NCI-H446 treated with DMSO at 0.1 percent for 48 hours (cell line): ENCODE results near the gene SLC40A1.

Source experiments
- DNase-seq: peaks from one replicate; lab custom pipeline; 2025; lab: John Stamatoyannopoulos, UW

SLC40A1 gene

GRCh38 chr2:189601043-189601442, 20.5 kb upstream of the SLC40A1 start:
- DNase-seq = no peak

- no peak for DNase-seq
These were observed 18.7 kb upstream of the SLC40A1 start for GRCh38 chr2:189599245-189599644.

GRCh38 chr2:189595417-189595816, 14.8 kb upstream of the SLC40A1 start:
- no peak for DNase-seq

GRCh38 chr2:189594305-189594704, 13.7 kb upstream of the SLC40A1 start:
- no peak for DNase-seq

GRCh38 chr2:189593115-189593514, 12.5 kb upstream of the SLC40A1 start:
- no peak for DNase-seq

- DNase-seq = no peak
These were observed 11.9 kb upstream of the SLC40A1 start for GRCh38 chr2:189592353-189592984.

- no peak for DNase-seq
These were observed 7.2 kb upstream of the SLC40A1 start for GRCh38 chr2:189587780-189588179.

- no peak for DNase-seq
These were observed 4.7 kb upstream of the SLC40A1 start for GRCh38 chr2:189585226-189585756.

GRCh38 chr2:189584686-189585085, 4.1 kb upstream of the SLC40A1 start:
- no peak for DNase-seq

GRCh38 chr2:189583227-189584198, 2.9 kb upstream of the SLC40A1 start:
- DNase-seq = no peak

- no peak for DNase-seq
These were observed 2.2 kb upstream of the SLC40A1 start for GRCh38 chr2:189582809-189583192.

- no peak for DNase-seq
These were observed 1.7 kb upstream of the SLC40A1 start for GRCh38 chr2:189582140-189582808.

GRCh38 chr2:189581354-189582139, 961 bp upstream of the SLC40A1 start:
- no peak for DNase-seq

GRCh38 chr2:189580241-189580651, 340 bp downstream of the SLC40A1 start:
- no peak for DNase-seq

GRCh38 chr2:189579585-189580186, 900 bp downstream of the SLC40A1 start:
- no peak for DNase-seq

- DNase-seq = no peak
These were observed 2.2 kb downstream of the SLC40A1 start for GRCh38 chr2:189578272-189578950.

- no peak for DNase-seq
These were observed 3.5 kb downstream of the SLC40A1 start for GRCh38 chr2:189577121-189577520.

GRCh38 chr2:189576396-189576795, 4.2 kb downstream of the SLC40A1 start:
- no peak for DNase-seq

- DNase-seq = no peak
These were observed 5.7 kb downstream of the SLC40A1 start for GRCh38 chr2:189574793-189575475.

- DNase-seq = no peak
These were observed 10.0 kb downstream of the SLC40A1 start for GRCh38 chr2:189570570-189571031.
